A549 (cell line): Measurements from ENCODE around the gene CCDC127. TPM values are rescaled to one million over a fixed set of nuclear protein-coding genes. Genes with fewer than 3 reads are reported as not detected.

Experiments
- ATAC-seq, 2 experiments: fragments of 200-7000 bp in 1 of 2; fragments of >200 bp in 1 of 2; cut with Nextera tagmentation in 1 of 2; cut with Tn5 transposase in 1 of 2; 3 replicates each; pipeline versions ENCODE4 v1.8.0 to v1.9.1; 2018 to 2020; ENCODE audit warnings: mild to moderate bottlenecking in 1 of 2, moderate library complexity in 1 of 2
- CTCF ChIA-PET: fragments of 300-600 bp; sonication (Branson Sonifier 250); formaldehyde crosslinking; extraction: SDS; loops from one replicate; lab custom pipeline; 2021; ENCODE audit warnings: antibody characterized with exemption, inconsistent platforms; lab: Yijun Ruan, JAX
- POLR2A ChIA-PET: fragments of 350-600 bp; formaldehyde crosslinking; extraction: SDS; loops from one replicate; lab custom pipeline; 2021; ENCODE audit warnings: antibody characterized with exemption, inconsistent platforms; lab: Yijun Ruan, JAX
- DNase-seq, 2 experiments: peaks; one replicate each; pipeline versions ENCODE4 v3.0.0 to v3.0.0-alpha.2; 2011 to 2016; ENCODE audit warnings: low read depth in 1 of 2, low spot score in 1 of 2
- FAIRE-seq: peaks from 2 replicates; lab custom pipeline; 2011; peaks lifted over from hg19 to GRCh38; lab: Jason Lieb, UNC
- H3K27ac ChIP-seq, 2 experiments: fragments of >200 bp; sonication (Bioruptor Twin); formaldehyde crosslinking; 3 replicates each; pipeline ENCODE4 v1.5.1; 2016 to 2017
- H3K4me1 ChIP-seq: fragments of >200 bp; sonication (Bioruptor Twin); formaldehyde crosslinking; 3 replicates; pipeline ENCODE4 v1.6.1; 2016
- H3K4me2 ChIP-seq: fragments of >200 bp; sonication (Bioruptor Twin); formaldehyde crosslinking; 3 replicates; pipeline ENCODE4 v1.6.1; 2016
- H3K4me3 ChIP-seq: fragments of >200 bp; sonication (Bioruptor Twin); formaldehyde crosslinking; 3 replicates; pipeline ENCODE4 v1.5.1; 2016
- H3K9me3 ChIP-seq: fragments of >200 bp; sonication (Bioruptor Twin); formaldehyde crosslinking; 3 replicates; pipeline ENCODE4 v1.6.1; 2016
- ATOH8 ChIP-seq: fragments of 250-450 bp; sonication (Bioruptor Pico); IDR thresholded peaks from 2 replicates; pipeline ENCODE4 v1.5.0; 2020; ENCODE audit warnings: low read depth, mild to moderate bottlenecking, moderate library complexity
- CHD2 ChIP-seq: fragments of 150-350 bp; IDR thresholded peaks from 2 replicates; pipeline ENCODE4 v1.6.1; 2014; ENCODE audit warnings: low read length; ENCODE audit not compliant: partially characterized antibody
- CHD4 ChIP-seq: fragments of 200-600 bp; sonication (generic); IDR thresholded peaks from 2 replicates; pipeline ENCODE4 v1.6.1; 2016; ENCODE audit warnings: antibody characterized with exemption, mild to moderate bottlenecking, borderline replicate concordance
- CTCF ChIP-seq: fragments of >200 bp; sonication (Bioruptor Twin); formaldehyde crosslinking; IDR thresholded peaks from 3 replicates; pipeline ENCODE4 v1.5.1; 2016
- FOSB ChIP-seq: fragments of 250-450 bp; sonication (Bioruptor Pico); IDR thresholded peaks from 2 replicates; pipeline ENCODE4 v1.5.0; 2020; ENCODE audit warnings: mild to moderate bottlenecking, moderate library complexity
- HDAC2 ChIP-seq: fragments of 200-600 bp; sonication (generic); IDR thresholded peaks from 2 replicates; pipeline ENCODE4 v1.6.1; 2016
- HEYL ChIP-seq: fragments of 250-450 bp; sonication (Bioruptor Pico); IDR thresholded peaks from 2 replicates; pipeline ENCODE4 v1.8.0; 2021; ENCODE audit warnings: mild to moderate bottlenecking, moderate library complexity
- HMGXB4 ChIP-seq: fragments of 250-450 bp; sonication (Bioruptor Pico); IDR thresholded peaks from 2 replicates; pipeline ENCODE4 v1.5.0; 2021; ENCODE audit warnings: mild to moderate bottlenecking, moderate library complexity, borderline replicate concordance
- JUNB ChIP-seq: fragments of >200 bp; sonication (Bioruptor Twin); formaldehyde crosslinking; IDR thresholded peaks from 2 replicates; pipeline ENCODE4 v1.6.1; 2016
- MAFK ChIP-seq: fragments of 450-650 bp; IDR thresholded peaks from 2 replicates; pipeline ENCODE4 v1.6.1; 2014; ENCODE audit not compliant: partially characterized antibody
- NPAS2 ChIP-seq: fragments of 250-450 bp; sonication (Bioruptor Pico); IDR thresholded peaks from 2 replicates; pipeline ENCODE4 v1.8.0; 2022; ENCODE audit warnings: mild to moderate bottlenecking, moderate library complexity, borderline replicate concordance
- POLR2A ChIP-seq: IDR thresholded peaks from 2 replicates; pipeline ENCODE4 v1.6.1; 2012; ENCODE audit warnings: mild to moderate bottlenecking, low read length
- REST ChIP-seq: fragments of 200-600 bp; sonication (generic); IDR thresholded peaks from 2 replicates; pipeline ENCODE4 v1.6.1; 2016; ENCODE audit warnings: antibody characterized with exemption, mild to moderate bottlenecking, moderate library complexity
- SMC3 ChIP-seq: fragments of >200 bp; sonication (Bioruptor Twin); formaldehyde crosslinking; IDR thresholded peaks from 3 replicates; pipeline ENCODE4 v1.6.1; 2018; ENCODE audit warnings: inconsistent platforms
- TFCP2L1 ChIP-seq: fragments of 250-450 bp; sonication (Bioruptor Pico); IDR thresholded peaks from 2 replicates; pipeline ENCODE4 v1.5.0; 2021; ENCODE audit warnings: mild to moderate bottlenecking
- TP53 ChIP-seq: fragments of 250-450 bp; sonication (Bioruptor Pico); IDR thresholded peaks from 2 replicates; pipeline ENCODE4 v1.5.0; 2021; ENCODE audit warnings: mild to moderate bottlenecking, moderate library complexity
- ZFP36 ChIP-seq: fragments of 450-650 bp; IDR thresholded peaks from 2 replicates; pipeline ENCODE4 v1.6.1; 2014; ENCODE audit warnings: borderline replicate concordance; ENCODE audit not compliant: partially characterized antibody
- ZSCAN20 ChIP-seq: fragments of 250-450 bp; sonication (Bioruptor Pico); IDR thresholded peaks from 2 replicates; pipeline ENCODE4 v1.8.0; 2022; ENCODE audit warnings: mild to moderate bottlenecking, moderate library complexity
- WGBS: methylation state at CpG from one replicate; pipeline ENCODE4 v1.1.6; 2017; ENCODE audit errors: missing lambda C conversion rate; 5-methylcytosine and 5-hydroxymethylcytosine counted together
- polyA plus RNA-seq, 4 experiments: library from polyadenylated mRNA; depleted of rRNA in 3 of 4; stranded (reverse); fragments of >200 nt; fragmentation: RNase III in 1 of 4; extraction: RNeasy Plus Mini Kit Qiagen cat#74134 plus additional on column Dnase treatment in 1 of 4; gene quantifications; 2 replicates in 3 of 4; 3 replicates in 1 of 4; pipeline ENCODE4 v1.2.3, GENCODE V29; 2011 to 2017

CCDC127 gene
- polyA plus RNA-seq, 2 of the 4 experiments (the other 2 are of a cell fraction) = 5.1 to 6.2 TPM

GRCh38 chr5:154236-154635, 63.7 kb downstream of the CCDC127 start:
- WGBS = 87% methylated on average over 10 of the region's 10 CpGs
- no peak for FAIRE-seq

More at GRCh38 chr5:154236-154635, 63.7 kb downstream of the CCDC127 start:
- DNase-seq (no peak), ATAC-seq (no peak)
- H3K4me1 ChIP-seq = no peaks in the 10 kb centered on the region
- H3K27ac ChIP-seq = no peak overlapping the region
- H3K4me2 ChIP-seq = no peak overlapping the region
- peaks cover 3% of the 10 kb centered on the region; the same call in 2 of the 3 replicates for H3K9me3 ChIP-seq
- ChIA-PET POLR2A (no interaction called here), CTCF (interaction anchor here (0.7 to 1.2 kb wide), 2 partner anchors 22 to 26 kb away, joined by 3 to 4 read pairs; no protein-coding TSS in a partner anchor)
- no peak for TF ChIP-seq JUNB
- TF ChIP-seq MAFK = no peak
- no peak for TF ChIP-seq ATOH8 (CRISPR knock-in tag)
- no peak for TF ChIP-seq CTCF
- TF ChIP-seq TFCP2L1 (CRISPR knock-in tag) = no peak
- TF ChIP-seq CHD2 = no peak
- TF ChIP-seq HMGXB4 (CRISPR knock-in tag) = no peak
- no peak for TF ChIP-seq REST
- TF ChIP-seq SMC3 = no peak
- TF ChIP-seq TP53 = no peak
- no peak for TF ChIP-seq ZSCAN20 (CRISPR knock-in tag)
- no peak for TF ChIP-seq ZFP36
- TF ChIP-seq POLR2A = no peak
- no peak for TF ChIP-seq HDAC2
- TF ChIP-seq CHD4 = no peak
- TF ChIP-seq FOSB (CRISPR knock-in tag) = no peak
- TF ChIP-seq HEYL (CRISPR knock-in tag) = no peak
- TF ChIP-seq NPAS2 (CRISPR knock-in tag) = no peak
- H3K4me3 ChIP-seq = no peak overlapping the region
